Measurements from ENCODE around the gene CHST3.

DNA sequence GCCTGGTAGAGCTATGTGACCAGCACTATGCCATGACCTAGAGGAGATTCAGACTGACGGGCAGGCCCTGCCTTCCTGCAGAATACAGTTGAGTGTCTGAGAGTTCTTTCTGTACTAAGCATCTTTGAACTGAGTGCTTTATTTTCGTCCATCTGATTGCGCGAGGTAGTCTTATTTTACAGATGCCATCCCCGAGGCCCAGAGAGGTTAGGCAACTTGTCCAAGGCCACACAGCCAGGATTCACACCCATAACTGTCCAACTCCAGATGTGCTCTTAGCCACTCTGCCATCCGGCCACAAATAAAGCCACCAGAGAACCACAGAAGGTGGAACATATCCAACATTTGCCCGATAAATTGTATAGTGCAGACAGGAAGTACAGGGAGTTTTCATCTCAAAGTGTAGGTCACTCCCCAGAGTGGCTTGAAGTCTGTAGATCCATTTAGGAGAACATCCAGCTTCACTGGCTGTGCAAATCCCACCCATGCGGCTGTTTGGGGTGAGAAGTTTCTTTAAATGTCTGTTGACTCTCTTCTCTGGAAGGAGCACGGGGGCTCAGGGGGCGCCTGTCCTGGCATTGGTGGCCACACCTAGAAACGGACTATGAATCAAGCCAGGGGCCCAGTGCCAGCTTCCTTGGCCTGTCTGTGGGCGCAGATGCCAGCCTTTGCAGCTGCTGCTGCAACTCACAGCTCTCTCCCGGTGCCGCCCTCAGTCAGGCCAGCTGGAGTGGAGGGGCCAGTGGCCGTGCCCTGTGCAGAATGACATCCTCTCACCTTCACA lies 11.1 kb downstream of the CHST3 start:
- TF ChIP-seq CTCF (IDR thresholded peaks at IDR 0.05) (no peak), POLR2AphosphoS5 (IDR thresholded peaks at IDR 0.05) (no peak)
